ENCODE data around the gene PROCR. TPM values are rescaled to one million over a fixed set of nuclear protein-coding genes. Genes with fewer than 3 reads are reported as not detected.
"Not testable (repeated sequence)": the region's sequence is repeated elsewhere in the genome, so short reads cannot be mapped to it uniquely, and the experiment has no call there.

Gene PROCR
- 26.7 TPM for total RNA-seq

DNA sequence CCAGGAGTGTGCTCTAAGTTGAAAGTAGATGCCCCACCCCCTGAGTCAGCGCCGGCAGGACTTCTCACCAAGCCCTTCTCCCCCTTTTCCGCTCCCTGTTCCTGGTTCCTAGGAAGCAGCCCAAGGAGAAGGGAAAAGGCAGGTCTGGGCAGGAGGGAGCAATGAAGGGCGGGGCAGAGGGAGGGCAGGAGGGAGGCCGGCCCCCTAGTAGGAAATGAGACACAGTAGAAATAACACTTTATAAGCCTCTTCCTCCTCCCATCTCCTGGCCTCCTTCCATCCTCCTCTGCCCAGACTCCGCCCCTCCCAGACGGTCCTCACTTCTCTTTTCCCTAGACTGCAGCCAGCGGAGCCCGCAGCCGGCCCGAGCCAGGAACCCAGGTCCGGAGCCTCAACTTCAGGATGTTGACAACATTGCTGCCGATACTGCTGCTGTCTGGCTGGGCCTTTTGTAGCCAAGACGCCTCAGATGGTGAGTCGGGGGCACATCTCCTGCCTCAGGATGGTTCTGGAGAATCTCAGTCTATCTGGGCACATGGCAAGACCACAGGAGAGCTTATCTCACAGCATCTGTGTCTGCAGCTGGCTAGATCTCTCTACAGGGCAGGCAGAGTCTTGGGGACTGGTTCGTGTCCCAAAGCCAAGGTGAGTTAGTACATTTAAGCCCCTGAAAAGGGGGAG, at the start of gene PROCR:
Gene PROCR (plus strand): TSS at position 320 of the 681 bp plus-strand sequence. CDS start 83 bp downstream, at position 403.
- DNase-seq: peak; percentile 93

DNA sequence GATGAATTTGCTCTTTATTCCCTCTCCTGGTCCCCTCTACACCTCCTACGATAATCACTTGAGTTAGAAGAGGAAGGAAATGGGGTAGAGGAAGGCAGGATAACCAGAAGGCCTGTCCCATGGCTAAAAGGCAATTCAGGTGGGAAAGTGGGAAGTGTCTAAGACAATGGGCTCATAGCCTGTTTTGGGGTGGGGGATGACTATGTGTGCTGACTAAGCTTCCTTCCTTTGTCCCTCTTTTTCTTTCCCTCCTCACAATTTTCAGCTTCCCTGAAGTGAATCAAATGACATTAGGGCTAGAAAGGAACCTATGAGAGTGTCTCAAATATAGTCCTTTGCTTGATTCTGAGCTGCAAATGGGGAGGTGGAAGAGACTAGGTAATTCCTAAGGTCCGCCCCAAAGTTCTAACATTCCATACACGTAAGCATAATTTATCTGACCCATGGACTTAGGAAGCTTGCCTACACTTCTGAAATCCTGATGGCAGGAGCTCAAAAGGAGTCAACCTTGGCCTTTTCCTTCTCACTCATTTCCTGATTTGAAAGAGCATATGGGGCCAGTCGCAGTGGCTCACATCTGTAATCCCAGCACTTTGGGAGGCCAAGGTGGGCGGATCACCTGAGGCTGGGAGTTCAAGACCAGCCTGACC, 49.0 kb upstream of the PROCR start:
- DNase-seq: no peak

DNA sequence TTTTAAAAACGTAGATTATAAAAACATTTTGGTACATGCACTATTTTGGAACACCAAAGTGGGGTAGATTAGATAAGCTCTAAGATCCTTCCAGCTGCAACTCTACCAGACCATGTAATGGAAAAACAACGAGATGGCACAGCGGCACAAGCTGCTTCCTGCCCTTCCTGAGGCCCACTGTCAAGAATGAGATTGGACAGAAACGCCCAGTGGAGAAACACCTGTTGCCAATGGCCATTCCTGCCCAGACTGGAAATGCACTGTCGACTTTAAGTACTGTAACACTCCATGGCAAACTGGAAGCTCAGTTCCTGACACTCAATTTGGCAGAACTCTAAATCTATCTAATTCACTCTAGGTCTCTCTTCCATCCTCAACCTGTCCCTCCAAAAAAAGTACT, 46.1 kb upstream of the PROCR start:
- DNase-seq: no peak

DNA sequence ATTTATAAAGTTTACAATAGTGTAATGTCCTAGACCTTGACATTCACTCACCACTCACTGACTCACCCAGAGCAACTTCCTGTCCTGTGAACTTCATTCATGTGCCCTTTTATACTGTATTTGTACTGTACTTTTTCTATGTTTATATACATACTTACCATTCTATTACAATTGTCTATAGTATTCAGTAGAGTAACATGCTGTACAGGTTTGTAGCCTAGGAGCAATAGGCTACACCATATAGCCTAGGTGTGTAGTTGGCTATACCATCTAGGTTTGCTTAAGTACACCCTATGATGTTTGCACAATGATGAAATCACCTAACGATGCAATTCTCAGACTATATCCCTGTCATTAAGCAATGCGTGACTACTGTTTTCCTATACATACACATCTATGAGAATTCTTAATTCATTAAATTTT, 42.2 kb upstream of the PROCR start:
- no peak for DNase-seq

DNA sequence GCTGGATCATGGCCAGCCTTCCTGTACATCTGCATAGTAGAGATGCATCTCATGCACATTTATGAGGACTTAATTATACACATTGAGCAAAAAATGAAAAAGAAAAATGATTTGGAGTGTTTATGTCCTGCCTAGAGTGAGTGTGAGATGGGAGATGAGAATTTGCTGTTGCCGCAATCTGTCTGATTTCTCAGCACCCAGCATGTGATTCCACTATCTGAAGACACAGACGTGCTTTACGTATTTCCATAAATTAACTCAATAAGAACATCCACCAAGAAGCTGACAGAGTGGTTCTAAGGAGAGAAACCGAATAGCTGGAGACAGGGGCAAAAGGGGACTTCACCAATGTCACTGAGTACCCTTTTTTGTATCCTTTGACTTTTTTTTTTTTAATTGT, 39.9 kb upstream of the PROCR start:
- no peak for DNase-seq

DNA sequence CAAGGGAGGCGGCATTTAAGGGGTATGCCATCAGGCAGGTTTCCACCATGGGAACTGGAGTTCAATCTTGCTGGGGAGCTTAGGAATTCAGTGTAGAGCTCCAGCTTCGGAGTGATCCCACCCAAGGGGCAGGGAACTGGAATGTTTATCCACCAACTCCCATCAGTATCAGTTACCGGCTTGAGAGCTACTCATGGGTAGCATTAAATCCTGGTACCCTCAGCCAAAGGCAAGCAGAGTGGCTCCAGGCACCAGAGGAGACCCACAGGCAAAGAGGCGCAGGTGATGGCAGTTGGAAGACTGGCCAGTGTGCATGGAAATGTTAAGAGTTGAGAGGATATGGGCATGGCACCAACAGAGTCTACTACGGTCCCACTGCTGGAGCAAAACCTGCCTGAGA, 38.8 kb upstream of the PROCR start:
- no peak for DNase-seq

DNA sequence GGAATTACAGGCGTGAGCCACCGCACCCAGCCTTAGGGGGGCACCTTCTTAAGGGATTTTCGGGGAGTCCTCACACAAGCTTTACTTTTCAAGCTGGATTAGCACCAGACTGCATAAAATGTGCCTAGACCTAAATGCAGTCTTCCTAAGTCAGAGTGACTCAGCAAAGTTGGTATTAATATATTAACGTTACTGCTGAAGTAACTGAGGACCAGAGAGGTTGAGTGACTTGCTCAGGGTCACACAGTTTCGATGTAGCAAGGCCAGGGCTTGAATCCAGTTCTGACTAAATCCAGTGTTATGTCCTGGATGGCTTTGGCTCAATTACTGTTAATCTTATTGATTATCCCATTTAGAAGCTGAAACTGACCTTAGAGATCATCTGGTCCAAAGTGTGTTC, 38.1 kb upstream of the PROCR start:
- DNase-seq: no peak

DNA sequence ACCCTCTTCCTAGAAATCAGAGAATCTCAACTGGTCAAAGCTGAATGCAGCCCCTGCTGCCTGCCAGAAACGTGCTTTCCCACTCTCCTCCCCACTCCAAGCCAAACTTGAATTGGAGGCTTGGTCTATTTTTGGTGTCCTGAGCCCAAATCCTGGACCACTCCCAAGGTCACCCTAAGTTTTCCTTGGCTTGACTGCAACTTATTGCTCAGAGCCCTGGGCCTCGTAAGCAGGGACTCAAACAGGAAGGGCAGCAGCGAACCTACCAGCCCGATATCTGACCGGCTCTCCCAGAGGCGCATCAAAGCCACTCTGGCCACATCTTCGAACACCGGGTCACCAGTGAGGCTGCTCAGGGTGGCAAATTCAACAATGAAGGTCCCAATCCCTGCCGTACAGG, 37.4 kb upstream of the PROCR start:
- DNase-seq: no peak

DNA sequence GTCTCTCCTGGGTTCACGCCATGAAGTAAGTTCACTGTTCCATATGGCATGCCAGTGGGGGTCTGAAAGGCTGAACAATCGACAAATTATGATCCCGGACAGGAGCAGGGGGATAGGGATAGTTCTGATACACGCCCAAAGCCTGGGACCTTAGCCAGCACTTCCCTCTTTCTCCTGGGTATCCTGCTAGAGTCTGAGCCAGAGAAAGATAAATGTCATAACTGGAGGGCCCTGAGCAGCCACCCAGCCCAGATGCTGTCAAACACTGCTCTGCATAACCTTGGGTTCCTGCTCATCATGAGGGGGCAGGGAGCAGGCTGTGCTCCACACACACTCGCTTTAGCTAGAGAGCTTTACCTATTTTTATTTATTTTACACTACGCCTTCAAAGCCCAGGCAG, 37.0 kb upstream of the PROCR start:
- DNase-seq: no peak

DNA sequence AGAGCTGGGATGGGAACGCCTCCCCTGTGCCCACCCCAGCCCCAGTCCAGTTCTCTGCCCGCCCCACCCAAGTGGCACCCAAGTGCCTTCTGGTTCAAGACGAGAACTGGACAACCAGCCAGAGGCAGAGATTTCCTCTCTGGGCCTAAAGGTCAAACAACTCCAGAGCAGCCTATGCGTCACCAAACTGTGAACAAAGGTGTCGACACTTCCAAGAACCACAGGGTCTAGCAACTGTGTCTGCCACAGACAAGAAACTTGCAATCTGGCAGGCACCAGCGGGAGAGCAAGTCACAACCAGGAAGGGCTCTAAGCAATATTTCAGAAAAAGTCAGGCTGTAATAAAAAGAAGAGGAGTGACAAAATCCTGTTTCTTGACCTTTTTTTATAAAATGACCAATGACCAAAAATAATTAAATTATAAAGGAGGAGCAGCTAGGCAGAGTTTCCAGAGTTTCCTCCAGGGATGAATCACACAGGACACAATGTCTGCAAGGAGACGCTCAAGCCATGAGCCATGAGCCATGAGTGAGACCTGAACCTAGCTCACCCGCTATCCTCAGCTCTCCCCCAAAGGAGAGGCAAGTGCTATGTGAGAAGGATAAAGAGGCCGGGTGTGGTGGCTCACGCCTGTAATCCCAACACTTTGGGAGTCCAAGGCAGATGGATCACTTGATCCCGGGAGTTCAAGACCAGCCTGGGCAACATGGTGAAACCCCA, 35.8 kb upstream of the PROCR start:
- DNase-seq: no peak

DNA sequence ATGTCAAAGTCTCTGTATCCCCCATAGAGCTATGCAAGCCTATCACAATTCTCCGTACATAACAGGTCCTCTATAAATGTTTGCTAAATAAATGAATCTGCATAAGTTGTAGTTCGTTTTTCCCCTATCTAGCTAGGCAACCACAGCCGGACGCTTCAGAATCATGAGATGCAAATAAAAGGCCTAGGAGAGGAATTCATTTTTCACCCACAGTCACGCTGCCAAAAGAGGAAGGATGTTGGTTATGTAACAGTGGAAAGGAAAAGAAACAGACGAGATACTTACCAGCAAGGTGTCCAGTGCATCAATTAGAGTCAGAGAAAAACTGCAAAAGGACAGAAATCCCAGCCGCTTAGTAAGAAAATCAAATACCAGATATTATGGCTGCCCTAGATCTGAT, 27.2 kb upstream of the PROCR start:
- no peak for DNase-seq

DNA sequence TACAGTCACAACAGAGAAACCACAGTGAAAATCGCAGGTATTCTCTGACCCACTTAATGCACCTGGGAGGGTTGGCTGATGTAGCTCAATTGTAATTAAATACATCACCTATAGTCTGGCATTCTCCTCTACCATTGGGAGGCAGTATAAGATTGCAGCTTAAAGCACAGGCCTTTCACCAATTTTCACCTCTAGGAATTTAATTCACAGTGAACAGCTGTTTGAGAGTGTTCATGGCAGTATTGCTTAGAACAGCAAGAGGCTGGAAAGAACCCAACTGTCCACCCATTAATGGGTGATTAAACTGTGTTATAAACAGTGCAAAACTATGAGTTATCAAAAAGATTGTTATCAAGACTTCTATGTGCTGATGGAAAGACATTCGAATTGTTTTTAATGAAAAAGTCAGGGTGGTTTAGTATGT, 26.7 kb upstream of the PROCR start:
- peak; percentile 51 for DNase-seq

DNA sequence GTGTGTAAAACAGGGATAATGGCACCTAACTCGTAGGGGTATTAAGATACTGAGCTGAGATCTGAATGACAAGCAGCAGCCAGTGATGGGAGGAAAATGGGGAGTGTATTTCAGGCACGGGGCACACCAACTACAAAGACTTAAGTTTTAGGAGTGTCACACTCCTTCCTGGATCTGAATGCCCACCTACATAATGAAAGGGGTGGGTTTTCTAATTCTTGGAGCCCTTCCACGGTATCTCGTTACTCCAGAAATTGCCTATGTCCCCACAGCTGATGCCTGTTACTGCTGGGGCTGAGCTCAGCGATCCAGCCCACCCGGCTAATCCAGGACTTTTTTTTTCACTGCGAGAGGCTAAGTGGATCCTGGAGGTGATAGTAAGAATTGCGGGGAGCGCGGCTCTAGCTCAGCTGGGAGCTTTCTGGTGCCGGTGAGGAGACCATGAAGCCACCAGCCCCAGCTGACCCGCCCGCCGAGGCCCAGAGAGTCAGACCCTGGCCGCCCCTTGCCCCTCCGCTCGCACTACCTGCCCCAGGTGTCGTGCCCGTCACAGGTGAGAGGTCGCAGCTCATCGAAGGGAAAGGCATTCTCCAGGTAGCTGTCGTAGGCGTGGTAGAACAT, 25.5 kb upstream of the PROCR start:
- no peak for DNase-seq

DNA sequence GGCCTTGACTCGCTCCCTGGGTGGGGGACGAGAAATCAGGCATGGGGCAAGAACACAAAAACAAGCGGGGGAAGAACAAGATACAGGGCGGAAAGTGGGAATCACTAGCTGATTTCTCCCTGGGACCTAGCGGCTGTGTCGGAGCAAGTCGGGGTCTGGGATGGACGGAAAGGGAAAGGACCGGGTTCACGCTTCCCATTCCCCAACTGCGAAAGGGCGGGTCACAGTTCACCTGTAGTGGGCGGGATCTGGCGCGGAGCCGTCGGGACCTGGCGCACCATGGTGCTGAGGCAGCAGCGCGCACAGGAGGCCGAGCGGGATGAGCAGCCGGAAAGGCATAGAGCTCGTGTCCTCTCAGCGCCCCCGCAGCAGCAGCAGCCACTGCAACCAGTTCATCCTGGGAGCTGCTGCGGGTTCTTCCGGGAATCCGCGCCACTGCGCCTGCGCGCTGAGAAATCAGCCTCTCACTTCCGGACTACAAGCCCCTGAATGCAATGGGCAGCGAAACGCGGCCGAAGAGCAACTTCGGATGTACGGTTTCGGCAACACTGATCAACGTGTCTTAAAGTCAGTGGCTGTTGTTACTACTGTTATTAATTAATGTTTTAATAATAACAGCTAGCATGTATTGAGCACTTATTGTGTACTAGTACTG, 24.8 kb upstream of the PROCR start, which contains the start of gene EDEM2:
Gene EDEM2 (minus strand): TSS at position 417 of the 655 bp plus-strand sequence. CDS start 78 bp downstream, at position 339.
- peak; percentile 85 for DNase-seq

DNA sequence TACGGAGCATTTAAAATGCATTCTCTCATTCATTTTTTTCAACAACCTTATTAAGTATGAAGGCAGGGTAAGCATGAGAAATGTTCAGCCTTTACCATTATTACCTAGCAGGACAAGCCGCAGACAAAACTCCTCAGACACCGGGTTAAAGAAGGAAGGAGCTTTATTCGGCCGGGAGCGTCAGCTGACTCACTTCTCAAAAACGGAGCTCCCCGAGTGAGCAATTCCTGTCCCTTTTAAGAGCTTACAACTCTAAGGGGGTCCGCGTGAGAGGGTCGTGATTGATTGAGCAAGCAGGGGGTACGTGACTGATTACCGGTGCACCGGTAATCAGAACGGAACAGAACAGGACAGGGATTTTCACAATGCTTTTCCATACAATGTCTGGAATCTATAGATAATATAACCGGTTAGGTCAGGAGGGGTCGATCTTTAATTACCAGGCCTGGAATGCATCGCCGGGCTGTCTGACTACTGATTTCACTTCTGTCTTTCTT, 24.2 kb upstream of the PROCR start:
- DNase-seq: not testable (repeated sequence)

DNA sequence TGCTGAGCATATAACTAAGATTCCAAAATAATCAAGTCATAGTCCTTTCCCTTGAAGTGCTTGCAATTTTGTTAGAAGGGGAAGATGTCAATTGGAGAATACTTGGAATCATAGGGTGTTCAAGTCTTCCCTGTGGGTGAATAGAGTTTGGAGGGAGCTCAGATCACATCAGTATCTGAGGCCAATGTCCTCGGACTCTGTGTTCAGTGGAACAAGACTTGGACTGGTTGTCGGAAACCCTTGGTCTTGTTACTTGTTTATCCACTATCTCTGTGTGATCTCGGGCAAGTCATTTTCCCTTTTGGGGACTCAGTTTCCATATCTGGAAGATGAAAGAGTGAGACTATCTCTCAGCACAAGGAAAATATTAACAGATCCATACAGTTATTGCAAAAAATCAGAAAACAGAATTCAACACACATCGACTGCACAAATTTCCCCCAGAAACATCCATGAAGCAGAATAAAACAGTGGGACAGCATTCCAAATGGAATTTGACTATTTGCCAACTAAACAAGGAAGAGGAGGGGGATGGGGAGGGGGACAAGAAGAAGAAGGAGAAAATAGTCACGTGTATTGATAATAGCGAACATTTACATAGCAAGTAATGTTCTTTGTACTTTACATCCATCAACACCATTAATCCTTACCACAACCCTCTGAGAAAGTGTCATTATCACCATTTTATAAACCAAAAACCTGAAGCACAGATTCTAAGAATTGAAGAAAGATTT, 20.9 kb upstream of the PROCR start:
- peak; percentile 39 for DNase-seq

DNA sequence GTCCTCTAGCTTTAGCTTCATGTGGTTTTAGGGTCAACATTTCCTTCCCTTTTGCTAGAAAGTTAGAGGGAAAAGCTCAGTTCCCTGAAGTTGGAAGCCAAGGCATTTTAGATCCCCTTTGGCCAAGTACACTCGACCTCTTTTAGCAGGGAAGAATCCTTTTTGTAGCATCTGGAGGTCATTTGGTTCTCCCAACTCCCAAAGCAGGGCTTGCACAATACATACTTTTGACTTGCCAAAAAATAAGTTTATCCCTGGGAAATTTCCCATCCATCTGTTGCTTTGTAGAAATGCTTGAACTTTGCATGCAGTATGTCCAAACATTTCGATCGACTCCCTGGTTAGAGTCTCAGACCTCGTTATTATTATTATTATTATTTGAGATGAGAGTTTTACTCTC, 20.1 kb upstream of the PROCR start:
- DNase-seq: peak; percentile 91

DNA sequence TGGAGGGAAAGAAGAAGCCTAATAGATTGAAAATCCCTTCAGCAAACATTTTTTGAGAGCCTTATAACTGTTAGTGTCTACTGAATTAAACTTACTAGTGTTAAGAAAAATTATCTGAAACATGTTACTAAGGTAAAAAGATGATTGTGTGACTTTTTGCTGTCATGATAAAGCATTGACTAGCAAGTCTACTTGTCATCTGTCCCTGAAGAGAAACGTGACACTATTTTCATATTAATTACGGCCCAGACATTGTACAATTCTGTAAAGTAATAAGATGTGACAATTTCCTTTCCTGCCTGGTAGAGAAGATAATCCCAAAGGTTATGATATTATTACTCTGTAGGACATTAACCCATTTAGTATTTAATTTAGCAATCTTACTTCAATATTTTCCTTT, 15.9 kb upstream of the PROCR start:
- DNase-seq: no peak

DNA sequence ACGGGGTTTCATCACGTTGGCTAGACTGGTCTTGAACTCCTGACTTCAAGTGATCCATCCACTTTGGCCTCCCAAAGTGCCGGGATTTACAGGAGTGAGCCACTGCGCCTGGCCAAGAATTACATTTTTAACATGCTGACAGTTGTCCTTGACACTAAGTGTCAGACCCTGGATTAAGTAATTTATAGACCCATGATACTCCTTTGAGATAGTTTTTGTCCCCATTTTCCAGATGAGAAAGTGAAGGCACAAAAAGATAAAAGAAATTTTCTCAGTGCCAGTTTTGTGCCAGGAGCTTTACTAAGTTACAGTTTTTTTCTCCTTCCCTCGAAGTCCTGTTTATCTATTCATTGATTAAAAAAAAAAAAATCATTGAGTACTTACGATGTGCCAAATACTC, 14.9 kb upstream of the PROCR start:
- DNase-seq: no peak

DNA sequence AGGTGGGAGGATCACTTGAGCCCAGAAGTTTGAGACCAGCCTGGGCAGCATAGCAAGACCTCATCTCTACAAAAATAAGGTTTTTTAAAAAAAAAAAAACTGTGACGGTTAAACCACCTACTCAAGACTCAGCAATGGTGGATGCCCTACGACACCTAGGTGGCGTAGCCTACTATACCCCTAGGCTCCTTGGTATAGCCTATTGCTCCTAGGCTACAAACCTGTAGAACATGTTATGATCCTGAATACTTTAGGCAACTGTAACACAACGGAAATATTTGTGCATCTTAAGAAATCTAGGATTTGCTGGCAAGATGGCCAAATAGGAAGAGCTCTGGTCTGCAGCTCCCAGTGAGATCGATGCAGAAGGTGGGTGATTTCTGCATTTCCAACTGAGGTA, 11.5 kb upstream of the PROCR start:
- DNase-seq: not testable (repeated sequence)

DNA sequence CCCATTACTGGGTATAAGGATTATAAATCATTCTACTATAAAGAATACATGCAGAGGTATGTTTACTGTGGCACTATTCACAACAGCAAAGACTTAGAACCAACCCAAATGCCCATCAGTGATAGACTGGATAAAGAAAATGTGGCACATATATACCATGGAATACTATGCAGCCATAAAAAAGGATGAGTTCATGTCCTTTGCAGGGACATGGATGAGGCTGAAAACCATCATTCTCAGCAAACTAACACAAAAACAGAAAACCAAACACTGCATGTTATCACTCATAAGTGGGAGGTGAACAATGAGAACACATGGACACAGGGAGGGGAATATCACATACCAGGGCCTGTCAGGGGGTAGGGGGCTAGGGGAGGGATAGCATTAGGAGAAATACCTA, 7.3 kb upstream of the PROCR start:
- not testable (repeated sequence) for DNase-seq
